Astrocyte (in vitro differentiated cells and primary cell): Measurements from ENCODE around the gene LRRC4.

Experiments
- EZH2 ChIP-seq: IDR thresholded peaks from 2 replicates; pipeline ENCODE4 v1.6.1; 2012; ENCODE audit warnings: mild to moderate bottlenecking, low read length, inconsistent platforms; ENCODE audit not compliant: insufficient read depth
- TF ChIP-seq, protein P1 (sequence below): IDR thresholded peaks from 2 replicates; pipeline ENCODE4 v1.5.1; 2011; ENCODE audit warnings: low read depth, mild to moderate bottlenecking, inconsistent platforms, low read length, moderate library complexity; ENCODE audit not compliant: insufficient read depth

DNA sequence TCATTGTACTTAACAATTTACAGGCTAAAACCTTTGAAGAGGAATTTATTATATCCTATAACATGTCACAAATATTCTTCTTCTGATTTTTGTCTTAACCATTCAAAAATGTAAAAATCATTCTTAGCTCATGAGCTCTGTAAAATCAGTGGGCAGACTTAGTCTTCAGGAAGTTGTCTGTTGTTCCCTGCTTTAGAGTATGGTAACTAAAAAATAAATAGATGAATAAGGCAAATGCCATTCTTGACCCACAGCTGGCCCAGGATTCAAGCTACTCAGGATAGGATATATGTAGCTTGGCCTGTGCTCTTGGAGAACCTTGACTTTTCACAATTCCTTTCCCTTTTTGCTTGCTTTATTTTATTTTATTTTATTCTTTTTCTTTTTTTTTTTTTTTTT lies 51.5 kb downstream of the LRRC4 start:
- TF ChIP-seq, protein P1, sequence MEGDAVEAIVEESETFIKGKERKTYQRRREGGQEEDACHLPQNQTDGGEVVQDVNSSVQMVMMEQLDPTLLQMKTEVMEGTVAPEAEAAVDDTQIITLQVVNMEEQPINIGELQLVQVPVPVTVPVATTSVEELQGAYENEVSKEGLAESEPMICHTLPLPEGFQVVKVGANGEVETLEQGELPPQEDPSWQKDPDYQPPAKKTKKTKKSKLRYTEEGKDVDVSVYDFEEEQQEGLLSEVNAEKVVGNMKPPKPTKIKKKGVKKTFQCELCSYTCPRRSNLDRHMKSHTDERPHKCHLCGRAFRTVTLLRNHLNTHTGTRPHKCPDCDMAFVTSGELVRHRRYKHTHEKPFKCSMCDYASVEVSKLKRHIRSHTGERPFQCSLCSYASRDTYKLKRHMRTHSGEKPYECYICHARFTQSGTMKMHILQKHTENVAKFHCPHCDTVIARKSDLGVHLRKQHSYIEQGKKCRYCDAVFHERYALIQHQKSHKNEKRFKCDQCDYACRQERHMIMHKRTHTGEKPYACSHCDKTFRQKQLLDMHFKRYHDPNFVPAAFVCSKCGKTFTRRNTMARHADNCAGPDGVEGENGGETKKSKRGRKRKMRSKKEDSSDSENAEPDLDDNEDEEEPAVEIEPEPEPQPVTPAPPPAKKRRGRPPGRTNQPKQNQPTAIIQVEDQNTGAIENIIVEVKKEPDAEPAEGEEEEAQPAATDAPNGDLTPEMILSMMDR: no peak
- no peak for TF ChIP-seq EZH2
